K562 (cell line): ENCODE measurements around the gene PDCD5. TPM values are rescaled to one million over a fixed set of nuclear protein-coding genes. Genes with fewer than 3 reads are reported as not detected.

ENCODE experiments used
- CBX1 ChIP-seq: sonication (generic); IDR thresholded peaks from 2 replicates; pipeline ENCODE4 v1.6.1; 2016; ENCODE audit warnings: antibody characterized with exemption, low read depth, mild to moderate bottlenecking
- CHCHD3 ChIP-seq: fragments of 250-450 bp; sonication (Bioruptor Pico); IDR thresholded peaks from 2 replicates; pipeline ENCODE4 v2.1.2; 2022; ENCODE audit warnings: mild to moderate bottlenecking
- FOXJ2 ChIP-seq: fragments of 200-800 bp; sonication (Bioruptor generic); IDR thresholded peaks from 2 replicates; pipeline ENCODE4 v1.6.1; 2016; ENCODE audit warnings: missing genetic modification characterization, missing compliant biosample characterization
- GATA2 ChIP-seq: sonication (generic); formaldehyde crosslinking; IDR thresholded peaks from 2 replicates; pipeline ENCODE4 v1.4.0; 2020; ENCODE audit warnings: mild to moderate bottlenecking, missing genetic modification reagents
- GMEB1 ChIP-seq: fragments of 250-450 bp; sonication (Bioruptor Pico); IDR thresholded peaks from 2 replicates; pipeline ENCODE4 v1.4.0; 2020; ENCODE audit warnings: mild to moderate bottlenecking
- KDM5B ChIP-seq: fragments of 200-600 bp; sonication (generic); IDR thresholded peaks from 2 replicates; pipeline ENCODE4 v1.6.1; 2012; ENCODE audit warnings: low read depth, mild to moderate bottlenecking, moderate library complexity, low read length, control low read depth, inconsistent platforms; ENCODE audit not compliant: insufficient replicate concordance
- MED1 ChIP-seq: sonication (generic); formaldehyde crosslinking; IDR thresholded peaks from 2 replicates; pipeline ENCODE4 v1.8.1; 2023; ENCODE audit warnings: missing genetic modification reagents, borderline replicate concordance
- MYNN ChIP-seq, 2 experiments: sonication (generic); formaldehyde crosslinking in 1 of 2; IDR thresholded peaks; 2 replicates each; pipeline versions ENCODE4 v1.5.0 to v1.6.1; 2016 to 2020; ENCODE audit warnings: antibody characterized with exemption in 1 of 2, missing genetic modification reagents in 1 of 2
- NKRF ChIP-seq: fragments of 450-650 bp; IDR thresholded peaks from 2 replicates; pipeline ENCODE4 v1.6.1; 2016; ENCODE audit warnings: borderline replicate concordance
- NR1H2 ChIP-seq: sonication (generic); formaldehyde crosslinking; IDR thresholded peaks from 2 replicates; pipeline ENCODE4 v1.4.0; 2020; ENCODE audit warnings: mild to moderate bottlenecking, missing genetic modification reagents
- OTX1 ChIP-seq: fragments of 450-650 bp; formaldehyde crosslinking; IDR thresholded peaks from 2 replicates; pipeline ENCODE4 v1.4.0; 2022; ENCODE audit warnings: mild to moderate bottlenecking
- POU5F1 ChIP-seq: fragments of 150-350 bp; IDR thresholded peaks from 2 replicates; pipeline ENCODE4 v1.6.1; 2014; ENCODE audit warnings: borderline replicate concordance, low read length, low read depth, mild to moderate bottlenecking; ENCODE audit not compliant: partially characterized antibody
- SRSF1 ChIP-seq: fragments of 200-400 bp; formaldehyde crosslinking; IDR thresholded peaks from 2 replicates; pipeline ENCODE4 v1.6.1; 2017; ENCODE audit warnings: mild to moderate bottlenecking, low read depth, low read length, moderate library complexity
- SRSF7 ChIP-seq: fragments of 200-400 bp; formaldehyde crosslinking; optimal IDR thresholded peaks from 2 replicates; pipeline ENCODE3; 2017; ENCODE audit warnings: mild to moderate bottlenecking, low read depth, low read length
- XRCC4 ChIP-seq: IDR thresholded peaks from one replicate; pipeline ENCODE4 v1.6.1; 2011; ENCODE audit not compliant: insufficient read depth, insufficient read length; ENCODE audit errors: extremely low read depth
- ZC3H8 ChIP-seq: fragments of 450-650 bp; IDR thresholded peaks from 2 replicates; pipeline ENCODE4 v1.6.1; 2017
- ZNF133 ChIP-seq: fragments of 250-450 bp; sonication (Bioruptor Pico); IDR thresholded peaks from 2 replicates; pipeline ENCODE4 v1.4.0; 2020; ENCODE audit warnings: mild to moderate bottlenecking
- ZNF212 ChIP-seq: fragments of 450-650 bp; formaldehyde crosslinking; IDR thresholded peaks from 2 replicates; pipeline ENCODE4 v1.4.0; 2020; ENCODE audit warnings: mild to moderate bottlenecking
- ZNF384 ChIP-seq: IDR thresholded peaks from 2 replicates; pipeline ENCODE4 v1.6.1; 2012; ENCODE audit warnings: low read depth, low read length, improper control_type of control experiment
- ZNF551 ChIP-seq: fragments of 250-450 bp; sonication (Bioruptor Pico); IDR thresholded peaks from 2 replicates; pipeline ENCODE4 v1.5.0; 2021; ENCODE audit warnings: mild to moderate bottlenecking, moderate library complexity
- polyA plus RNA-seq, 8 experiments: library from polyadenylated mRNA; depleted of rRNA in 4 of 8; stranded (reverse) in 5 of 8; unstranded in 3 of 8; fragments of >200 nt; fragmentation: Nextera tagmentation in 2 of 8; fragmentation: Illumina TruSeq in 1 of 8; extraction: Ambion mirVana in 2 of 8; extraction: Trizol in 1 of 8; gene quantifications; 2 replicates each; pipeline versions ENCODE4 v1.2.1 to v1.2.3, GENCODE V29; 2011 to 2014; ENCODE audit warnings: inconsistent platforms in 1 of 8, missing spikeins in 1 of 8
- total RNA-seq, 7 experiments: library from RNA; depleted of rRNA in 6 of 7; stranded (reverse); fragments of >200 nt in 6 of 7; fragmentation: Illumina TruSeq in 2 of 7; extraction: Trizol in 2 of 7; gene quantifications; 2 replicates each; pipeline versions ENCODE4 v1.2.1 to v1.2.3, GENCODE V29; 2011 to 2021; ENCODE audit warnings: low replicate concordance in 1 of 7
- TF ChIP-seq, protein P1 (sequence below), 2 experiments: fragments of 450-650 bp in 1 of 2; sonication (generic) in 1 of 2; formaldehyde crosslinking; conservative IDR thresholded peaks; 2 replicates each; pipeline versions ENCODE4 v1.4.0 to v1.8.1; 2020 to 2022; ENCODE audit warnings: mild to moderate bottlenecking in 1 of 2, missing genetic modification reagents in 1 of 2
- TF ChIP-seq, protein P2 (sequence below): fragments of 250-450 bp; sonication (Bioruptor Pico); IDR thresholded peaks from 2 replicates; pipeline ENCODE4 v1.8.0; 2021; ENCODE audit warnings: moderate library complexity, mild to moderate bottlenecking, inconsistent platforms
- TF ChIP-seq, protein P3 (sequence below): fragments of 450-650 bp; formaldehyde crosslinking; IDR thresholded peaks from 2 replicates; pipeline ENCODE4 v1.4.0; 2020; ENCODE audit warnings: mild to moderate bottlenecking, moderate library complexity

PDCD5 gene
- total and polyA plus RNA-seq, 9 of the 15 experiments (the other 6 are each of a cell fraction or from before 2014, with no cell fraction given): 122 to 322 (median 269) TPM

- TF ChIP-seq, protein P1, sequence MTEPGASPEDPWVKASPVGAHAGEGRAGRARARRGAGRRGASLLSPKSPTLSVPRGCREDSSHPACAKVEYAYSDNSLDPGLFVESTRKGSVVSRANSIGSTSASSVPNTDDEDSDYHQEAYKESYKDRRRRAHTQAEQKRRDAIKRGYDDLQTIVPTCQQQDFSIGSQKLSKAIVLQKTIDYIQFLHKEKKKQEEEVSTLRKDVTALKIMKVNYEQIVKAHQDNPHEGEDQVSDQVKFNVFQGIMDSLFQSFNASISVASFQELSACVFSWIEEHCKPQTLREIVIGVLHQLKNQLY (CRISPR knock-in tag; conservative IDR thresholded peaks at IDR 0.05): no peak
- no peak for TF ChIP-seq SRSF1
- no peak for TF ChIP-seq CHCHD3
- no peak for TF ChIP-seq OTX1 (CRISPR knock-in tag)
- TF ChIP-seq FOXJ2: no peak
- TF ChIP-seq, protein P2, sequence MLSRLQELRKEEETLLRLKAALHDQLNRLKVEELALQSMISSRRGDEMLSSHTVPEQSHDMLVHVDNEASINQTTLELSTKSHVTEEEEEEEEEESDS (CRISPR knock-in tag): no peak
- TF ChIP-seq GATA2: no peak
- TF ChIP-seq ZNF384: no peak
- 0 out of 2 replicates have a peak, but pooled peaks have one; percentile 74 for TF ChIP-seq CBX1
- no peak for TF ChIP-seq NR1H2
- no peak for TF ChIP-seq ZNF212 (CRISPR knock-in tag)
- peak; percentile 79 for TF ChIP-seq KDM5B
- peak; percentile 93 for TF ChIP-seq GMEB1 (CRISPR knock-in tag)
- peak; percentile 11 for TF ChIP-seq POU5F1
- TF ChIP-seq ZNF133 (CRISPR knock-in tag): no peak
- TF ChIP-seq, protein P3, sequence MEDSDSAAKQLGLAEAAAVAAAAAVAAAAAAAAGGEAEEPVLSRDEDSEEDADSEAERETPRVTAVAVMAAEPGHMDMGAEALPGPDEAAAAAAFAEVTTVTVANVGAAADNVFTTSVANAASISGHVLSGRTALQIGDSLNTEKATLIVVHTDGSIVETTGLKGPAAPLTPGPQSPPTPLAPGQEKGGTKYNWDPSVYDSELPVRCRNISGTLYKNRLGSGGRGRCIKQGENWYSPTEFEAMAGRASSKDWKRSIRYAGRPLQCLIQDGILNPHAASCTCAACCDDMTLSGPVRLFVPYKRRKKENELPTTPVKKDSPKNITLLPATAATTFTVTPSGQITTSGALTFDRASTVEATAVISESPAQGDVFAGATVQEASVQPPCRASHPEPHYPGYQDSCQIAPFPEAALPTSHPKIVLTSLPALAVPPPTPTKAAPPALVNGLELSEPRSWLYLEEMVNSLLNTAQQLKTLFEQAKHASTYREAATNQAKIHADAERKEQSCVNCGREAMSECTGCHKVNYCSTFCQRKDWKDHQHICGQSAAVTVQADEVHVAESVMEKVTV: no peak
- no peak for TF ChIP-seq MYNN (IDR thresholded peaks at IDR 0.05)
- TF ChIP-seq MYNN (CRISPR knock-in tag; IDR thresholded peaks at IDR 0.05): no peak
- TF ChIP-seq SRSF7: no peak
- TF ChIP-seq NKRF: no peak
- no peak for TF ChIP-seq XRCC4
- no peak for TF ChIP-seq ZNF551 (CRISPR knock-in tag)
- TF ChIP-seq ZC3H8: no peak
- TF ChIP-seq MED1 (CRISPR knock-in tag): no peak
Measured at GRCh38 chr19:32580901-32581704, at the start of gene PDCD5 (continued).
